ENCODE results near the gene APLN.
A peak's percentile ranks its signal among the peaks of the same experiment; 100 is the strongest.

APLN gene

DNA sequence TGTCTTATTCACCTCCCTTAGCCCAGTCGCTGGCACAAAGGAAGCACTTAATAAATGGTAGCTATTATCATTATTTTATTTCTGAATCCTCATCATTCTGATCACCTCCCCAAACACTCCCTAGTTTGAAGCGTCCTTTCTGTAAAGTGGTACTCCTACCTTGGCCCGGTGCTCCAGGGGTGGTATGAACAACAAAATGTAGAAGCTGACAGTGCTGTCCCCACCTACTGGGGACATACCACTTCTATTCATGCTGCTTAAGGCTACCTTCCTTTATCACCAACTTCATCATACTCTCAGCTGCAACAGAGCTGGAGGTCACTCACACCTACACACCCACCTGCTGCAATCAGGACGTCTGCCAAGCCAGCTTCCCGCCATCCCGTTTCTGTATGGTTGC is 40.8 kb upstream of the APLN start:
- no peak overlapping the region for H3K4ac ChIP-seq (ENCODE audit: low read length)
- H3K36me3 ChIP-seq (replicated peaks in 1 of 2; ENCODE audit: control insufficient read depth in 2 of 2, insufficient read depth in 2 of 2, low read length in 2 of 2), result no peaks in the 10 kb centered on the region
- no peak overlapping the region for H2BK15ac ChIP-seq (ENCODE audit: low read length)
- H3K4me1 ChIP-seq (ENCODE audit: control insufficient read depth in 2 of 2, insufficient read depth in 1 of 2, low read depth in 1 of 2, low read length in 2 of 2), result peaks cover 0 to under 1% of the 10 kb centered on the region in 2 donors
- no peak overlapping the region for H2BK120ac ChIP-seq (ENCODE audit: low read depth, low read length)
- no peak overlapping the region for H2AK5ac ChIP-seq (ENCODE audit: low read depth, low read length)
- no peak overlapping the region for H3K14ac ChIP-seq (ENCODE audit: low read length)
- H3K4me2 ChIP-seq (ENCODE audit: insufficient read depth, low read length, poor library complexity, severe bottlenecking), result no peak overlapping the region
- H3K4me3 ChIP-seq (ENCODE audit: low read length in 2 of 2), result no peak overlapping the region
- no peak overlapping the region for H3K18ac ChIP-seq (ENCODE audit: low read length)
- H2AFZ ChIP-seq (ENCODE audit: low read length), result no peak overlapping the region
- H2BK5ac ChIP-seq (ENCODE audit: low read length), result no peak overlapping the region
- no peak overlapping the region for H4K91ac ChIP-seq (ENCODE audit: low read depth, low read length, poor library complexity)
- no peak overlapping the region for H3K23ac ChIP-seq (ENCODE audit: low read depth, low read length, poor library complexity)
- no peaks in the 10 kb centered on the region for H3K9me3 ChIP-seq (replicated peaks in 1 of 2; ENCODE audit: control insufficient read depth in 2 of 2, insufficient read depth in 1 of 2, low read depth in 1 of 2, low read length in 2 of 2)
- H3K79me1 ChIP-seq (ENCODE audit: low read depth, low read length), result no peaks in the 10 kb centered on the region
- no CpG with 5 or more reads among the region's 6 CpGs for WGBS, 2 donors (ENCODE audit: extremely low coverage in 2 of 2, insufficient read length in 2 of 2, insufficient replicate concordance in 1 of 2)
- H2BK12ac ChIP-seq (ENCODE audit: low read length), result no peak overlapping the region
- peaks cover 0 to 14% (median 0%) of the 10 kb centered on the region in 3 experiments for H3K27me3 ChIP-seq (ENCODE audit: control insufficient read depth in 3 of 3, insufficient read depth in 3 of 3, low read depth in 1 of 3, low read length in 3 of 3)
- no peak overlapping the region for H3K27ac ChIP-seq (replicated peaks; ENCODE audit: low read length)
- DNase-seq (ENCODE audit: low spot score), result no peak
- H4K8ac ChIP-seq (ENCODE audit: low read depth, low read length), result no peak overlapping the region
- no peak overlapping the region for H3K9ac ChIP-seq (ENCODE audit: low read depth, low read length, poor library complexity)

DNA sequence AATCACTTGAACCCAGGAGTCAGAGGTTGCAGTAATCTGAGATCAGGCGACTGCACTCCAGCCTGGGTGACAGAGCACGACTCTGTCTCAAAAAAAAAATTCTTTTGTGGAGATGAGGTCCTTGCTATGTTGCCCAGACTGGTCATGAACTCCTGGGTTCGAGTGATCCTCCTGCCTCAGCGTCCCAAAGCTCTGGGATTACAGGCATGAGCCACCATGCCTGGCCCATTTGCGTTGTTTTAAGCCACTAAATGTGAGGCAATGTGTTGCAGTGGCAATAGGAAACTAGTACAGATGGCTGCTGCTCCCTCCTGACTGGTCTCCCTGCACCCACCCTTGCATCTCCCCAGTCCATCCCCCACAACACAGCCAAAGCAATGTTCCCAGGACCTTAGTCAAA is 40.0 kb upstream of the APLN start:
- H3K18ac ChIP-seq (ENCODE audit: low read length), result no peak overlapping the region
- no peak overlapping the region for H2AK5ac ChIP-seq (ENCODE audit: low read depth, low read length)
- no peak overlapping the region for H2BK120ac ChIP-seq (ENCODE audit: low read depth, low read length)
- peaks cover 0 to 14% (median 0%) of the 10 kb centered on the region in 3 experiments for H3K27me3 ChIP-seq (ENCODE audit: control insufficient read depth in 3 of 3, insufficient read depth in 3 of 3, low read depth in 1 of 3, low read length in 3 of 3)
- no peak overlapping the region for H2BK5ac ChIP-seq (ENCODE audit: low read length)
- WGBS, 2 donors (ENCODE audit: extremely low coverage in 2 of 2, insufficient read length in 2 of 2, insufficient replicate concordance in 1 of 2), result no CpG with 5 or more reads among the region's 5 CpGs
- no peaks in the 10 kb centered on the region for H3K36me3 ChIP-seq (replicated peaks in 1 of 2; ENCODE audit: control insufficient read depth in 2 of 2, insufficient read depth in 2 of 2, low read length in 2 of 2)
- no peak overlapping the region for H2BK15ac ChIP-seq (ENCODE audit: low read length)
- H3K4me3 ChIP-seq (ENCODE audit: low read length in 2 of 2), result no peak overlapping the region
- peaks cover 0 to 2% of the 10 kb centered on the region in 2 donors for H3K4me1 ChIP-seq (ENCODE audit: control insufficient read depth in 2 of 2, insufficient read depth in 1 of 2, low read depth in 1 of 2, low read length in 2 of 2)
- H3K4me2 ChIP-seq (ENCODE audit: insufficient read depth, low read length, poor library complexity, severe bottlenecking), result no peak overlapping the region
- H3K9me3 ChIP-seq (replicated peaks in 1 of 2; ENCODE audit: control insufficient read depth in 2 of 2, insufficient read depth in 1 of 2, low read depth in 1 of 2, low read length in 2 of 2), result no peaks in the 10 kb centered on the region
- H4K8ac ChIP-seq (ENCODE audit: low read depth, low read length), result no peak overlapping the region
- H3K23ac ChIP-seq (ENCODE audit: low read depth, low read length, poor library complexity), result no peak overlapping the region
- H3K9ac ChIP-seq (ENCODE audit: low read depth, low read length, poor library complexity), result no peak overlapping the region
- H2AFZ ChIP-seq (ENCODE audit: low read length), result no peak overlapping the region
- no peak overlapping the region for H3K14ac ChIP-seq (ENCODE audit: low read length)
- H3K4ac ChIP-seq (ENCODE audit: low read length), result no peak overlapping the region
- H2BK12ac ChIP-seq (ENCODE audit: low read length), result no peak overlapping the region
- no peak for DNase-seq (ENCODE audit: low spot score)
- no peaks in the 10 kb centered on the region for H3K79me1 ChIP-seq (ENCODE audit: low read depth, low read length)
- H3K27ac ChIP-seq (replicated peaks; ENCODE audit: low read length), result no peak overlapping the region
- H4K91ac ChIP-seq (ENCODE audit: low read depth, low read length, poor library complexity), result no peak overlapping the region

DNA sequence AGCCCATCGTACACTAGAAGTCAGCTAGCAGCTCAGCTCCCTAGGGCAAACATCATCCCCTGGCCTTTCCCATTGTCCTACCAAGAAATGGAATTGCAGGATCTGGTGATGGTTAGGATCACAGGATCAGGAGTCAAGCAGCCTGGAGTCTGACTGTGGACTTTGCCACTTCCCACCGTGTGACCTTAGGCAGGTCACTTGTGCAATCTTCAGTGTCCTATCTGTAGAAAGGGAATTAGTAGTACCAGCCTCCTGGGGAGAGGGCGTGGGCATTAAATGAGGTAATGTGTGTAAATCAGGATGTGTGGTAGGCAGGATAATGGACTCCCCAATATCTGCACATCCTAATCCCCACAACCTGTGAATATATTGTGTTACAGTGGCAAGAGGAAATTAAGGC is 38.6 kb upstream of the APLN start:
- no peak overlapping the region for H4K91ac ChIP-seq (ENCODE audit: low read depth, low read length, poor library complexity)
- H3K4me3 ChIP-seq (ENCODE audit: low read length in 2 of 2), result no peak overlapping the region
- no peak overlapping the region for H2AFZ ChIP-seq (ENCODE audit: low read length)
- no peak overlapping the region for H3K23ac ChIP-seq (ENCODE audit: low read depth, low read length, poor library complexity)
- no peak for DNase-seq (ENCODE audit: low spot score)
- H3K4ac ChIP-seq (ENCODE audit: low read length), result no peak overlapping the region
- H3K14ac ChIP-seq (ENCODE audit: low read length), result peak overlapping the region; percentile 56
- H2BK15ac ChIP-seq (ENCODE audit: low read length), result no peak overlapping the region
- H3K79me1 ChIP-seq (ENCODE audit: low read depth, low read length), result no peaks in the 10 kb centered on the region
- no peak overlapping the region for H2AK5ac ChIP-seq (ENCODE audit: low read depth, low read length)
- no peak overlapping the region for H3K18ac ChIP-seq (ENCODE audit: low read length)
- H3K9ac ChIP-seq (ENCODE audit: low read depth, low read length, poor library complexity), result no peak overlapping the region
- no peak overlapping the region for H2BK5ac ChIP-seq (ENCODE audit: low read length)
- no CpG with 5 or more reads among the region's 3 CpGs for WGBS, 2 donors (ENCODE audit: extremely low coverage in 2 of 2, insufficient read length in 2 of 2, insufficient replicate concordance in 1 of 2)
- H4K8ac ChIP-seq (ENCODE audit: low read depth, low read length), result no peak overlapping the region
- no peak overlapping the region for H2BK12ac ChIP-seq (ENCODE audit: low read length)
- no peak overlapping the region for H2BK120ac ChIP-seq (ENCODE audit: low read depth, low read length)
- H3K9me3 ChIP-seq (replicated peaks in 1 of 2; ENCODE audit: control insufficient read depth in 2 of 2, insufficient read depth in 1 of 2, low read depth in 1 of 2, low read length in 2 of 2), result no peaks in the 10 kb centered on the region
- H3K27ac ChIP-seq (replicated peaks; ENCODE audit: low read length), result no peak overlapping the region
- H3K4me1 ChIP-seq (ENCODE audit: control insufficient read depth in 2 of 2, insufficient read depth in 1 of 2, low read depth in 1 of 2, low read length in 2 of 2), result peaks cover 0 to 2% of the 10 kb centered on the region in 2 donors
- H3K27me3 ChIP-seq (ENCODE audit: control insufficient read depth in 3 of 3, insufficient read depth in 3 of 3, low read depth in 1 of 3, low read length in 3 of 3), result peaks cover 0 to 12% (median 0%) of the 10 kb centered on the region in 3 experiments
- H3K36me3 ChIP-seq (replicated peaks in 1 of 2; ENCODE audit: control insufficient read depth in 2 of 2, insufficient read depth in 2 of 2, low read length in 2 of 2), result no peaks in the 10 kb centered on the region
- no peak overlapping the region for H3K4me2 ChIP-seq (ENCODE audit: insufficient read depth, low read length, poor library complexity, severe bottlenecking)

DNA sequence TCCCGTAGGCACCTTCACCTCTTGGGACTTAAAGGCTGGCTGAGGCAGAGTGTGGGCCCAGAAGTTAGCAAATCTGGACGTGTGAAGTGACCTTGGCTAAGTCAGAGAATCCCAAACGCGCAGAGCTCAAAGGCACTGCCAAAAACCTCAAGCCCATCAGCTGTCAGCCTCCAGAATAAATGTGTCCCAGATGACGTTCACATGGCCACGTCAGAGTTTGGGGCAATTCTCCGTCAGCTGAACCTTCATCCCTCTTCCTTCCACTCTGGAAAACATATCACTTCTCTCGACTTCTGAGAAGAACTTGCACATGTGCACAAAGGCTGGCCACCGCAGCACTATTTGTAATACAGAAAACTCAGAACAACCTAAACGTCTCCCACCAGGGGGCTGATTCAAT is 35.7 kb upstream of the APLN start:
- H4K91ac ChIP-seq (ENCODE audit: low read depth, low read length, poor library complexity), result no peak overlapping the region
- H3K14ac ChIP-seq (ENCODE audit: low read length), result no peak overlapping the region
- no peak overlapping the region for H3K23ac ChIP-seq (ENCODE audit: low read depth, low read length, poor library complexity)
- DNase-seq (ENCODE audit: low spot score), result no peak
- WGBS, 2 donors (ENCODE audit: extremely low coverage in 2 of 2, insufficient read length in 2 of 2, insufficient replicate concordance in 1 of 2), result no CpG with 5 or more reads among the region's 10 CpGs
- H3K36me3 ChIP-seq (replicated peaks in 1 of 2; ENCODE audit: control insufficient read depth in 2 of 2, insufficient read depth in 2 of 2, low read length in 2 of 2), result no peaks in the 10 kb centered on the region
- no peak overlapping the region for H2BK15ac ChIP-seq (ENCODE audit: low read length)
- H2AK5ac ChIP-seq (ENCODE audit: low read depth, low read length), result no peak overlapping the region
- no peaks in the 10 kb centered on the region for H3K79me1 ChIP-seq (ENCODE audit: low read depth, low read length)
- no peak overlapping the region for H4K8ac ChIP-seq (ENCODE audit: low read depth, low read length)
- H2BK120ac ChIP-seq (ENCODE audit: low read depth, low read length), result no peak overlapping the region
- no peak overlapping the region for H3K9ac ChIP-seq (ENCODE audit: low read depth, low read length, poor library complexity)
- H3K27me3 ChIP-seq (ENCODE audit: control insufficient read depth in 3 of 3, insufficient read depth in 3 of 3, low read depth in 1 of 3, low read length in 3 of 3), result no peaks in the 10 kb centered on the region
- no peak overlapping the region for H2BK12ac ChIP-seq (ENCODE audit: low read length)
- peaks cover 0 to 4% of the 10 kb centered on the region in 2 donors for H3K4me1 ChIP-seq (ENCODE audit: control insufficient read depth in 2 of 2, insufficient read depth in 1 of 2, low read depth in 1 of 2, low read length in 2 of 2)
- H3K27ac ChIP-seq (replicated peaks; ENCODE audit: low read length), result no peak overlapping the region
- no peak overlapping the region for H3K4ac ChIP-seq (ENCODE audit: low read length)
- H2BK5ac ChIP-seq (ENCODE audit: low read length), result no peak overlapping the region
- no peak overlapping the region for H3K4me2 ChIP-seq (ENCODE audit: insufficient read depth, low read length, poor library complexity, severe bottlenecking)
- no peak overlapping the region for H3K18ac ChIP-seq (ENCODE audit: low read length)
- no peak overlapping the region for H3K4me3 ChIP-seq (ENCODE audit: low read length in 2 of 2)
- H3K9me3 ChIP-seq (replicated peaks in 1 of 2; ENCODE audit: control insufficient read depth in 2 of 2, insufficient read depth in 1 of 2, low read depth in 1 of 2, low read length in 2 of 2), result no peaks in the 10 kb centered on the region
- H2AFZ ChIP-seq (ENCODE audit: low read length), result no peak overlapping the region
